Ascending aorta (tissue), 2 donors: Measurements from ENCODE around the gene MCU. TPM values are rescaled to one million over a fixed set of nuclear protein-coding genes. Genes with fewer than 3 reads are reported as not detected.

Source experiments
- DNase-seq, 2 donors: peaks; one replicate each; pipeline ENCODE4 v3.0.0-alpha.2; 2019; ENCODE audit warnings: low spot score in 2 of 2
- H3K27ac ChIP-seq, 2 donors: fragments of 200-600 bp; sonication (generic); one replicate each; pipeline ENCODE4 v1.5.1; 2016 to 2017; ENCODE audit warnings: mild to moderate bottlenecking in 1 of 2
- H3K27me3 ChIP-seq: fragments of 200-600 bp; sonication (generic); one replicate; pipeline ENCODE4 v1.5.1; 2017
- H3K36me3 ChIP-seq, 2 donors: fragments of 200-600 bp; sonication (generic); one replicate each; pipeline ENCODE4 v1.5.1; 2016
- H3K4me1 ChIP-seq, 2 donors: fragments of 200-600 bp; sonication (generic); one replicate each; pipeline ENCODE4 v1.5.1; 2016 to 2017; ENCODE audit warnings: mild to moderate bottlenecking in 1 of 2
- H3K4me3 ChIP-seq, 2 donors: fragments of 200-600 bp; sonication (generic); one replicate each; pipeline ENCODE4 v1.5.1; 2016 to 2017; ENCODE audit warnings: mild to moderate bottlenecking in 1 of 2
- H3K9me3 ChIP-seq, 2 donors: fragments of 200-600 bp; sonication (generic); one replicate each; pipeline ENCODE4 v1.5.1; 2016
- CTCF ChIP-seq, 3 experiments: fragments of 200-600 bp in 2 of 3; fragments of 450-650 bp in 1 of 3; sonication (generic) in 2 of 3; IDR thresholded peaks; one replicate each; pipeline ENCODE4 v1.5.1; 2016 to 2019; ENCODE audit warnings: antibody characterized with exemption in 3 of 3, mild to moderate bottlenecking in 1 of 3, moderate library complexity in 1 of 3
- intact Hi-C: fragments of 100-400 bp; cut with DNase I; formaldehyde crosslinking; loops from one replicate; pipeline ENCODE4 v1.15.1; 2023
- total RNA-seq: library from RNA; depleted of rRNA; stranded (reverse); fragments of >200 nt; gene quantifications from one replicate; pipeline ENCODE4 v1.1.0, GENCODE V29; 2016

Gene MCU
- total RNA-seq, 1 donor from 2014 or later: 22.0 TPM

GRCh38 chr10:72802332-72802731, 110.4 kb downstream of the MCU start:
- DNase-seq: no peak
- no peaks in the 10 kb centered on the region for H3K9me3 ChIP-seq
- no peak overlapping the region for H3K4me3 ChIP-seq
- no peaks in the 10 kb centered on the region for H3K36me3 ChIP-seq
- peak overlapping the region; percentile 56 to 69 for H3K27ac ChIP-seq
- no peak for TF ChIP-seq CTCF (IDR thresholded peaks at IDR 0.05)
- intact Hi-C loops: loop anchor here (5.0 kb wide), 1 partner anchor 45 kb away; no protein-coding TSS in a partner anchor
- no peaks in the 10 kb centered on the region for H3K27me3 ChIP-seq
- peaks cover 0 to 11% of the 10 kb centered on the region in 2 donors for H3K4me1 ChIP-seq

- DNase-seq: no peak
- Histone ChIP-seq H3K27me3 (no peaks in the 10 kb centered on the region), H3K36me3 (no peaks in the 10 kb centered on the region), H3K27ac (peak overlapping the region; percentile 56 to 69), H3K4me1 (peaks cover 0 to 11% of the 10 kb centered on the region in 2 donors), H3K4me3 (peak overlapping the region; percentile 25 to 35), H3K9me3 (no peaks in the 10 kb centered on the region)
- intact Hi-C loops: loop anchor here (5.0 kb wide), 1 partner anchor 46 kb away; no protein-coding TSS in a partner anchor
- TF ChIP-seq CTCF (IDR thresholded peaks at IDR 0.05): no peak
Measured at GRCh38 chr10:72802763-72803505, 111.0 kb downstream of the MCU start.

DNA sequence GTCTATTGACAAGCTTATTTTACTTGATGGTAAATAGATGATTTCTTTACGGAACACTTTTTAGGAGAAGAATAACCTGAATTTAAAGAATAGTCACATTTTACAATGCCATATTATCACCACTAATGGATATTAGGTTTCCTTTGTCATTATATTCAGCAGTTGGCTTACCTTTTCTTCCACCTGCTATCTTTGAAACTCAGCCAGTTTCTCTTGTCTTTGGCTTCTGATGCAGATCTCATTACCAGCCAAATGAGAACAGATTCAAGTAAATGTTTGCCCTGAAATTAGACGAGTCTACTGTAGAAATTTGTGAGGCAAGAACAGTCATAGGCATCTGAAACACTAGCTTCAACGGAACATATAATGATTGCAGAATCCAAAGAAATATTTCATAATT, 116.1 kb downstream of the MCU start:
- TF ChIP-seq CTCF (IDR thresholded peaks at IDR 0.05): no peak
- Histone ChIP-seq H3K9me3 (no peaks in the 10 kb centered on the region), H3K27ac (no peak overlapping the region), H3K36me3 (no peaks in the 10 kb centered on the region), H3K27me3 (no peaks in the 10 kb centered on the region), H3K4me1 (peaks cover 0 to 6% of the 10 kb centered on the region in 2 donors), H3K4me3 (no peak overlapping the region)
- no peak for DNase-seq
- intact Hi-C loops: no loop called here

DNA sequence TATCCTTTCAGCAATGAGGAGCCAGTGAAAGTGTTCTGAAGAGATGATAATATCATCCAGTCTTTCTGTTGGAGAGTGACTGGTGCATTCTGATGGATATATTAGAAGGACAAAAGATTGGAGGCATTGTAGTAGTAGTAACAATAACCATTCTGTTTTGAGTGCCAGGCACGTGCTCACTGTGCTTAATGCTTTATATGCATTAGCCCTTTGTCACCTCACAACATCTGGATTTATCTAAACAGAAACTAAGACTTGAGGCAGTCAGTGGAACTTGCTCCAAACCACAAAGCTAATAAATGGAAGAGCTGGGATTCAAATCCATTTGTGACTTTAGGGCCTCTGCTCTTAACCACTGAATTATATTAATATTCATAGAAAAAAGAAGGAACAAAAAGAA, 117.1 kb downstream of the MCU start:
- Histone ChIP-seq H3K27me3 (no peaks in the 10 kb centered on the region), H3K4me3 (no peak overlapping the region), H3K4me1 (peaks cover 0 to 4% of the 10 kb centered on the region in 2 donors), H3K27ac (no peak overlapping the region), H3K9me3 (no peaks in the 10 kb centered on the region), H3K36me3 (no peaks in the 10 kb centered on the region)
- intact Hi-C loops: no loop called here
- no peak for TF ChIP-seq CTCF (IDR thresholded peaks at IDR 0.05)
- no peak for DNase-seq

DNA sequence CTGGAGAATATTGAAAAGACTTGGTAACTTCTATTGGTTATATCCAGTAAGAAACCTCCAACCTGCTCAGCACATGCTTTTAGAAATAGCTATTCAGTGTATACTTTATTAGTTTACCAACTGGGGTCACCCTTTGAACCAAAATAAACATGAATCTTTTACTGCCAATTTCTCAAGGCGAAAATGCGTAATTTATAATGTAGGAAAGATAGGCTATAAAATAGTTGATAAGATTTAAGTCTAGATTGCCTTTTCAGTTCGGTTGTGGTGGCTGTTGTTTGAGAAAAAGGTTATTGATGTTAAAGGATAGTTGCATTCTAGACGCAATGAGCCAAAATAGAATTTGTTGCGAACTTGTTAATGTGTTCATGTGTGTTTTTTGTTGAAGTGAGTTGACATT, 119.0 kb downstream of the MCU start:
- no peak for TF ChIP-seq CTCF (IDR thresholded peaks at IDR 0.05)
- no peaks in the 10 kb centered on the region for H3K27me3 ChIP-seq
- DNase-seq: no peak
- no peaks in the 10 kb centered on the region for H3K9me3 ChIP-seq
- peaks cover 0 to 10% of the 10 kb centered on the region in 2 donors for H3K4me1 ChIP-seq
- no peaks in the 10 kb centered on the region for H3K36me3 ChIP-seq
- intact Hi-C loops: no loop called here
- no peak overlapping the region for H3K4me3 ChIP-seq
- H3K27ac ChIP-seq: no peak overlapping the region
